Nephron (organoid): ENCODE results near the gene MECP2.
A peak's percentile ranks its signal among the peaks of the same experiment; 100 is the strongest.

Experiments used
- H3K27ac Mint-ChIP-seq, 3 experiments: 2 replicates each; pipeline ENCODE4 v1.8.0; 2020; ENCODE audit warnings: mixed read lengths in 3 of 3, mild to moderate bottlenecking in 2 of 3, moderate library complexity in 1 of 3
- H3K27me3 Mint-ChIP-seq: 2 replicates; pipeline ENCODE4 v1.8.0; 2021; ENCODE audit warnings: low read depth, mild to moderate bottlenecking, moderate library complexity, mixed read lengths
- H3K36me3 Mint-ChIP-seq: 2 replicates; pipeline ENCODE4 v1.8.0; 2020; ENCODE audit warnings: low read depth, mixed read lengths
- H3K4me1 Mint-ChIP-seq: 2 replicates; pipeline ENCODE4 v1.8.0; 2020; ENCODE audit warnings: mixed read lengths
- H3K4me3 Mint-ChIP-seq, 3 experiments: 2 replicates each; pipeline ENCODE4 v1.8.0; 2020; ENCODE audit warnings: mild to moderate bottlenecking in 3 of 3, mixed read lengths in 3 of 3, moderate library complexity in 2 of 3
- H3K9me3 Mint-ChIP-seq: 2 replicates; pipeline ENCODE4 v1.8.0; 2020; ENCODE audit warnings: mixed read lengths
- CTCF ChIP-seq, 3 experiments: fragments of 200-600 bp; sonication (generic); IDR thresholded peaks; one replicate each; pipeline ENCODE4 v1.5.0; 2021; ENCODE audit warnings: antibody characterized with exemption in 3 of 3; ENCODE audit not compliant: unreplicated experiment in 3 of 3

The MECP2 gene

GRCh38 chrX:153993978-153994377 is 103.5 kb downstream of the MECP2 start:
- Mint-ChIP-seq H3K4me3 (no peak overlapping the region), H3K36me3 (no peaks in the 10 kb centered on the region), H3K27me3 (no peaks in the 10 kb centered on the region), H3K27ac (no peak overlapping the region), H3K4me1 (no peaks in the 10 kb centered on the region), H3K9me3 (peaks cover 5% of the 10 kb centered on the region)
- TF ChIP-seq CTCF (IDR thresholded peaks at IDR 0.05; ENCODE audit: unreplicated experiment in 3 of 3): no peak

- H3K36me3 Mint-ChIP-seq: no peaks in the 10 kb centered on the region
- no peaks in the 10 kb centered on the region for H3K4me1 Mint-ChIP-seq
- peaks cover 5% of the 10 kb centered on the region for H3K9me3 Mint-ChIP-seq
- H3K4me3 Mint-ChIP-seq: no peak overlapping the region
- H3K27ac Mint-ChIP-seq: no peak overlapping the region
- no peaks in the 10 kb centered on the region for H3K27me3 Mint-ChIP-seq
- TF ChIP-seq CTCF (IDR thresholded peaks at IDR 0.05; ENCODE audit: unreplicated experiment in 3 of 3): no peak
Measured at GRCh38 chrX:153993079-153993478, 104.4 kb downstream of the MECP2 start.

- Mint-ChIP-seq H3K27me3 (no peaks in the 10 kb centered on the region), H3K36me3 (no peaks in the 10 kb centered on the region), H3K9me3 (peaks cover 5% of the 10 kb centered on the region), H3K27ac (no peak overlapping the region), H3K4me1 (no peaks in the 10 kb centered on the region), H3K4me3 (no peak overlapping the region)
- no peak for TF ChIP-seq CTCF (IDR thresholded peaks at IDR 0.05; ENCODE audit: unreplicated experiment in 3 of 3)
Measured at GRCh38 chrX:153992180-153992579, 105.3 kb downstream of the MECP2 start.

GRCh38 chrX:153991013-153991580 is 106.4 kb downstream of the MECP2 start:
- peaks cover 5% of the 10 kb centered on the region for H3K9me3 Mint-ChIP-seq
- H3K36me3 Mint-ChIP-seq: no peaks in the 10 kb centered on the region
- no peaks in the 10 kb centered on the region for H3K4me1 Mint-ChIP-seq
- no peak overlapping the region for H3K27ac Mint-ChIP-seq
- no peak for TF ChIP-seq CTCF (IDR thresholded peaks at IDR 0.05; ENCODE audit: unreplicated experiment in 3 of 3)
- H3K4me3 Mint-ChIP-seq: no peak overlapping the region
- no peaks in the 10 kb centered on the region for H3K27me3 Mint-ChIP-seq

GRCh38 chrX:153989973-153990655 is 107.4 kb downstream of the MECP2 start:
- Mint-ChIP-seq H3K27ac (no peak overlapping the region), H3K36me3 (no peaks in the 10 kb centered on the region), H3K4me3 (no peak overlapping the region), H3K27me3 (no peaks in the 10 kb centered on the region), H3K4me1 (no peaks in the 10 kb centered on the region), H3K9me3 (peaks cover 5% of the 10 kb centered on the region)
- no peak for TF ChIP-seq CTCF (IDR thresholded peaks at IDR 0.05; ENCODE audit: unreplicated experiment in 3 of 3)

- H3K27ac Mint-ChIP-seq: peak overlapping the region in 1 of 3 experiments; percentile 57
- peaks cover 5% of the 10 kb centered on the region for H3K9me3 Mint-ChIP-seq
- H3K27me3 Mint-ChIP-seq: no peaks in the 10 kb centered on the region
- H3K4me1 Mint-ChIP-seq: no peaks in the 10 kb centered on the region
- H3K4me3 Mint-ChIP-seq: no peak overlapping the region
- TF ChIP-seq CTCF (IDR thresholded peaks at IDR 0.05; ENCODE audit: unreplicated experiment in 3 of 3): no peak
- no peaks in the 10 kb centered on the region for H3K36me3 Mint-ChIP-seq
Measured at GRCh38 chrX:153988493-153988892, 109.0 kb downstream of the MECP2 start.
